Neural progenitor cell (in vitro differentiated cells): ENCODE results near the gene C10orf105.

Experiments
- CTCF ChIP-seq: fragments of 200-600 bp; sonication (generic); IDR thresholded peaks from 2 replicates; pipeline ENCODE4 v1.5.1; 2017; ENCODE audit warnings: antibody characterized with exemption, mild to moderate bottlenecking
- EZH2 ChIP-seq: fragments of 200-600 bp; sonication (generic); IDR thresholded peaks from 2 replicates; pipeline ENCODE4 v1.6.1; 2017; ENCODE audit warnings: antibody characterized with exemption, mild to moderate bottlenecking, moderate library complexity
- EZH2phosphoT487 ChIP-seq: fragments of 200-600 bp; sonication (generic); IDR thresholded peaks from 2 replicates; pipeline ENCODE4 v1.6.1; 2017; ENCODE audit warnings: antibody characterized with exemption

- TF ChIP-seq EZH2phosphoT487 = no peak
- TF ChIP-seq CTCF = no peak
- TF ChIP-seq EZH2 = no peak
Measured at GRCh38 chr10:71765906-71766716, 46.5 kb upstream of the C10orf105 start.
